ENCODE measurements around the gene CAST.

- TF ChIP-seq CTCF (IDR thresholded peaks at IDR 0.05) (no peak), POLR2A (IDR thresholded peaks at IDR 0.05) (no peak), POLR2AphosphoS5 (IDR thresholded peaks at IDR 0.05) (no peak)
These were observed 46.4 kb downstream of the CAST start for GRCh38 chr5:96708600-96708999.
